GM12864 (cell line): Measurements from ENCODE around the gene RBM6.
A peak's percentile ranks its signal among the peaks of the same experiment; 100 is the strongest.
"Not testable (repeated sequence)": the region's sequence is repeated elsewhere in the genome, so short reads cannot be mapped to it uniquely, and the experiment has no call there.

Experiments used
- DNase-seq: peaks from one replicate; pipeline ENCODE4 v3.0.0-alpha.2; 2011; ENCODE audit warnings: low read depth
- H3K4me3 ChIP-seq: 2 replicates; pipeline ENCODE4 v1.5.1; 2011; ENCODE audit warnings: mild to moderate bottlenecking, low read depth, low read length, control low read depth
- TF ChIP-seq, protein P1 (sequence below): IDR thresholded peaks from 2 replicates; pipeline ENCODE4 v1.5.1; 2011; ENCODE audit warnings: low read depth, mild to moderate bottlenecking, moderate library complexity, low read length, control low read depth, inconsistent platforms; ENCODE audit errors: missing control alignments

RBM6 gene

DNA sequence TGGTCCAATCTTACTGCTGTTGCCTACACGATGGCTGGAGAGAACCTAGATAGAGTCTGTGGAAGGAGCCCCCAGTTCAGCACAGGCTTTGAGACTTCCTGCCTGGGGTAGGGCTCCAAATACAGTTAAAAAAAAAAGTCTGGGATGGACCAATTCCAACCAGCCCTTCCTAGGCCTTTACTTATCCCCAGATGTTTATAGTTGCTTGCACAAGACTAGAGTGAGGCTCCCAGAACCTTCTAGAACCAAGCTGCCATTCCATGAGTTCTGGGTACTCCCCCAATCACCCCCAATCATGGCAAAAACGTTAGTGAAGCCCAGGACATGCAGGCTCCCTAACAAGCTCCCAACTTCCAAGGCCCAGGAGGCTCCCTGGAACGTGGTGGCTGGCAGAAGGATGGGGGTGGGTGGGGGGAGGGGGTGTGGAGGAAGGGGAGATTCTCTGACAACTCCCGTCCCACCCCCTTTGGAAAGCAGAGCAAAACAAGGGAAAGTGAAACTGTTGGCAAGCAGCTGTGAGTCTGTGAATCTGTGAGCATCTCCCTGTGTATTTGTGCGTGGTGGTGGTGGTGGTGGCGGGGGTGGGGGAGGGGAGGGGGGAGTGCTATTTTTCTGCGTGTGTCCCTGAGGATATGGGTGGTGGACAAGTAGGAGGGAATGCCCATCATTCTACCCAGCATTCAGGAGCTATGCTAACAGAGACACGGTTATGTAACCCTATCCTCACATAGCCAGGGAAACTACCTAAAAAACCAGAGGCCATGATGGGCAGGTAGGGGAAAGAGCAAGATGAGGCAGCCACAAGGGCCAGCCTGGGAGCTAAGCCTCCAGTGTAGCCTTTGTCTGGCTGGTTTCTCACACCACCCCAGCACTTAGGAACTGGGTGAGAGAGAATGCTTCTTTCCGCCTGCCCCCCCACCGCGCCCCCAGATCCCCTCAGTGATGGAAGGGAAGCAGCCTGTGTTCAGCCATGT lies 38.3 kb upstream of the RBM6 start:
- no peak overlapping the region for H3K4me3 ChIP-seq
- DNase-seq: no peak
- TF ChIP-seq, protein P1, sequence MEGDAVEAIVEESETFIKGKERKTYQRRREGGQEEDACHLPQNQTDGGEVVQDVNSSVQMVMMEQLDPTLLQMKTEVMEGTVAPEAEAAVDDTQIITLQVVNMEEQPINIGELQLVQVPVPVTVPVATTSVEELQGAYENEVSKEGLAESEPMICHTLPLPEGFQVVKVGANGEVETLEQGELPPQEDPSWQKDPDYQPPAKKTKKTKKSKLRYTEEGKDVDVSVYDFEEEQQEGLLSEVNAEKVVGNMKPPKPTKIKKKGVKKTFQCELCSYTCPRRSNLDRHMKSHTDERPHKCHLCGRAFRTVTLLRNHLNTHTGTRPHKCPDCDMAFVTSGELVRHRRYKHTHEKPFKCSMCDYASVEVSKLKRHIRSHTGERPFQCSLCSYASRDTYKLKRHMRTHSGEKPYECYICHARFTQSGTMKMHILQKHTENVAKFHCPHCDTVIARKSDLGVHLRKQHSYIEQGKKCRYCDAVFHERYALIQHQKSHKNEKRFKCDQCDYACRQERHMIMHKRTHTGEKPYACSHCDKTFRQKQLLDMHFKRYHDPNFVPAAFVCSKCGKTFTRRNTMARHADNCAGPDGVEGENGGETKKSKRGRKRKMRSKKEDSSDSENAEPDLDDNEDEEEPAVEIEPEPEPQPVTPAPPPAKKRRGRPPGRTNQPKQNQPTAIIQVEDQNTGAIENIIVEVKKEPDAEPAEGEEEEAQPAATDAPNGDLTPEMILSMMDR: no peak

DNA sequence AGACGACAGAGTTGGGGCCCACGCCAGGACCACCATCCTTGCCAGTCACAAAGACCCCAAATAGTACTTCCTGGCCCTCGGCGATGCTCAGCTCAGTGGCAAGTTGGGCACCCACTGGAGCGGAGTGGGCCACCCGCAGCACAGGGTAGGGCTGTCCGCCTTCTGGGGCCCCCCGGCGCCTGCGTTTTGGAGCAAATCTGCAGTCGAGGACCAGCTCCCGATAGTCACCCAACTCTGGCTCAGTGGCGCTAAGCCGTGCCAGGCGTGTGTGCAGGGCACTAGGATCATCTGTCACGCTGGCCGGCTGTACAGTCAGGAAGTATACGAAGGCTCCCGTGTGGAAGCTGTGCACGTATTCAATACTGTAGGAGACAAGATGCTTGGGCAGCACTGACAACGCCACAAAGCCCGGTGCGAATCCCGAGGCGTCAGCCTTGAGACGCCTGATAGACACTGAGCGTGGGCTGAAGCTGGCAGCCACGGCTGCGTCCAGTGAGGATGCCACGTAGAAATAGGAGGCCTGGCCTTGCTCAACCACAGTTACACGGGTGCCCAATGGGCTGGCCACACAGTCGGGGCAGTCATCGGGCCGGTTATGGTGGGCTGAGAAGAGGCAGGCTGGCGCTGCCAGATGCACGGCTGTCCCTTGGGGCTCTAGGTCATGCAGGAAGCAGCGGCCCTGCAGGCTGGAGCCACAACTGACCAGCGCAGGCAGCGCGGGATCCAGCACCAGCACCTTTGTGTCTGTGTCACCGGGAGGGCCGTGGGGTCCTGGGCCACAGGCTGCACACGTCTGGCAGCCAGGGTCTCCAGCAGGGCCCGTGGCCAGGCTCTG lies 37.2 kb upstream of the RBM6 start:
- TF ChIP-seq, protein P1: no peak
- no peak overlapping the region for H3K4me3 ChIP-seq
- no peak for DNase-seq

DNA sequence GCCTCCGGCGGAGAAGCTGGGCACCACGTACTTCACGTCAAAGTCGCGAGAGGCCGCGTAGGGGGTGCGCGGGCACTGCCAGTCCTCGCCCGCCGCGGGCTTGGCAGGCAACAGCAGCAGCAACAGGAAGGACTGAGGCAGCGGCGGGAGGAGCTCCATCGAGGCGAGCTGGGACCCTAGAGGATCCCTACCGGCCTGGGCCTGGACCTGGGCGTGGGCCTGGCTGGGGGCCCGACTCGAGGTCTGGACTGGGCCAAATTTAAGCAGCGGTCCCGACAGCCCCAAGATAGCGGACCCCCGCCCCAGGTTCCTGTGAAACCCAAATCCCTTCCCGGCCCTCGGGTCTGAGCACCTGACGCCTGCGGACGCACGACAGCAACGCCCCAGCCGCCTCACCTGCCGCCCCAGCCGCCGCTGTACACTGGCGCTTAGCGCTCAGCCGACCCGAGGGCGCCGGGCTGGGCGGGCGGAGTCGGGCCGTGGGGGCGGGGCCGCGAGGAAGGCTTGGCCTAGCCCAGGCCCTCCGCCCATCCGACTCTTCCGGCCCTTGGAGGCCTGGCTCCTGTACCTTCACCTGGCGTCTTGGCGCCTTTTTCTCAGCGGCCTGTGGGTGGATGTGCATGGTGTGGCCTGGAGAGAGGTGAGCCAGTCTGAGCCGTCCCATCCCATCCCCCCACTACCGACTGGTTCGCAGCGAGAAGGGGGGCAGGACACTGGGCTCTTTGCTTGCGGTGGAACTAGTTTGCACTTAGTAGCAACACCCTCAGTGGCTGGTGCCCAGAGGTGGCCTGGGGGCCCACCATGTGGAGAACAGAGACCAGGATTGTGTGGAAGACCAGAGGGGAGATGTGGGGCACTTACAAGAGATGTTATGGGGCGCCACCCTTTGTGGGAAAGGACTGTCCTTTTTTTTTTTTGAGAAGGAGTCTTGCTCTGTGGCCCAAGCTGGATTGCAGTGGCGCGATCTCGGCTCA lies 36.2 kb upstream of the RBM6 start, which contains the start of gene MST1R:
TSS of gene MST1R (minus strand) at position 423 of the 974 bp plus-strand sequence. CDS start at position 159, 264 bp downstream.
- DNase-seq: peak; percentile 77
- TF ChIP-seq, protein P1: no peak
- peak within 1 kb of the TSS; percentile 53 for H3K4me3 ChIP-seq

DNA sequence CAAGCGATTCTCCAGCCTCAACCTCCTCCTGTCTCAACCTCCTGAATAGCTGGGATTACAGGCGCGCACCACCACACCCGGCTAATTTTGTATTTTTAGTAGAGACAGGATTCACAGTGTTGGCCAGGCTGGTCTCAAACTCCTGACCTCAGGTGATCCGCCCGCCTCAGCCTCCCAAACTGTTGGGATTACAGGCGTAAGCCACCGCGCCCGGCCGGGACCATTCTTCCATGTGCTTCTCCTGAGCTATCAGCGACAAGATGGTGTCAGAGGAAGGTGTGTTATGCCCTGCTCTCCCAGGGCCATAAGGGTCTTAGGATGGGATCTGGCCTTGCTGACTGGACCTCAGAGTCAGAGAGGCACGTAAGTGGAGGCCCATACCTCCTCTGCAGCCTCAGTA lies 35.5 kb upstream of the RBM6 start:
- DNase-seq: not testable (repeated sequence)
- H3K4me3 ChIP-seq: peak overlapping the region; percentile 53; the same call in 1 of the 2 replicates

DNA sequence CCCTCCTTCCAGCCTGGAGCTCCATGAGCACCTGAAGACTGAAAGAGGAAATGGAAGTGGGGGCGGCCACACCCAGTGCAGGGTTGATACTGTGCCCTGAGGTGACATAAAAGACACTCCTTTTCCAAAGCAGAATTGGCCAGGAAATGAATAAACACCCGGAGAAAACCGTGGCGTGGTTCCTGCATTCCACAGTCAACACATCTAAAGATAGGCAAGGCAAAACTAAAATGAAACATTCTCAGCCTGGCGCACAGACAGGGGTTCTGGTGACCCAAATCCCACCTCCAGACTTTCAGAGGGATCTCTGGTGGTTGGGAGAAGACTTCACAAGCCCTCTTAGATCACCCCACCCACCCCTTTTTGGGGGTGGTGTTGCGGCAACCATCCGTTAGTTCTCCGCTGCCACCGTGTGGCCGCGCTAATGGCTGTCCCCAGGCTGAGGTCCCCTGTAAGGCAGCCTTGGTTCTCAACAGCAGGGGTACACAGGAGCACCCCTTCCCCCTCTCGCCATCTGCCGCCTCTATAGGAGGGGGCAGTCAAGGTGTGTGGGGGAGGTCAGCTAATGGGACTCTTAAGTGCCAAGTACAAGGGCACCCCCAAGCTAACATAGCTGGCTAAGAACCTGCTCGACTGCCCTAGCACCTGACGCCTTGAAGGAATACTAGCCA lies 33.7 kb upstream of the RBM6 start:
- no peak for DNase-seq
- peak overlapping the region; percentile 14 for H3K4me3 ChIP-seq

More for the DNA sequence above, 33.7 kb upstream of the RBM6 start:
- TF ChIP-seq, protein P1: peak; percentile 76
